SHP77 (cell line): ENCODE results near the gene HK2.
A peak's percentile ranks its signal among the peaks of the same experiment; 100 is the strongest.
"Not testable (repeated sequence)": the region's sequence is repeated elsewhere in the genome, so short reads cannot be mapped to it uniquely, and the experiment has no call there.

ENCODE experiments used
- DNase-seq, 2 experiments: peaks; one replicate each; lab custom pipeline; 2025; lab: John Stamatoyannopoulos, UW

The HK2 gene

GRCh38 chr2:74834792-74835755 lies 1.1 kb downstream of the HK2 start:
- peak in 1 of 2 experiments; percentile 35 for DNase-seq

- DNase-seq = peak; percentile 61 to 80
Measured at GRCh38 chr2:74835831-74836674, 2.1 kb downstream of the HK2 start.

- DNase-seq = no peak
Measured at GRCh38 chr2:74836675-74837401, 2.9 kb downstream of the HK2 start.

GRCh38 chr2:74841641-74842040 lies 7.7 kb downstream of the HK2 start:
- DNase-seq = no peak

DNA sequence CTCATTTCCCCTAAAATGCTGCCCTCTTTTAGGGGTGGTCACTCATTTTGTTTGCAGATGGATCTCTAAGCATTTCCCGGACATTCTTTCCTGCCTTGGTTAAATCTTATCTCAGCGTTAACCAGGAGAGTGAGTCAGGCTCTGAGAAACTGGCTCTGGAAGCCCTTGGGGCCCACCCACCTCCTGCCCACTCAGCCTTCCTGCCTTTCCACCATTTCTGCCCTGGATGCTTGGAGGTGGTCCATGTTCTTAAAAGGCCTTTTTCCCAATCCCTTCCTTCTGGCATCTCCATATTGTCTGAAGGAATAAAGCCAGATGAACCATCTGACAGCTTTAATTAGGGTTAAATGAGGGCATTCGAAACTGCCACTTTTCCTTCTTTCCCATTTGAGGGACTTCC lies 9.5 kb downstream of the HK2 start:
- no peak for DNase-seq

GRCh38 chr2:74843899-74844298 lies 10.0 kb downstream of the HK2 start:
- no peak for DNase-seq

GRCh38 chr2:74844752-74845151 lies 10.8 kb downstream of the HK2 start:
- DNase-seq = no peak

DNA sequence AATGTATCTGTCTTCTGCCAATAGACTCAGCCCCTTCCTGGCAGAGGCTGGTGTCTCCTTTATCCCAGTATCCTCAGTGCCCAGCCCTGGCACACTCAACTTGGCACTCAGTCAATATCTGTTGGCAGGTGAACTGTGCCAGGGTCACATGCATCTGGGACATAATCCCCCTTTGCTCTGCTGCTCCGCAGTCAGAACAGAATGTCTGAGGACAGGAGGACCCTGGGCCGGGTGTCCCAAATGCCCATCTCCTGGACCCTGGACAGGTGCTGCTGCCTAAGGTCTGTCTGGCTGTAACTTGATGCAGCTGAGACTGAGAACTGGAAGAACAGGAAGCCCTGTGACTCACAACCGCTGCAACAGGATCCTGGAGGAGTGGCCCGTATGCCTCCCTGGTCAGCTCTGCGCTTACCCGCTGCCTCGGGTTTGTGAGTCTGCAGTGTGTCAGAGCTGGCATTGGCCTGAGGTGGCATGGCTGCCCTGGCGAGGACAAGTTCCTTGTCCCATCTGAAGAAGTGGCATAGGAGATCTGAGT lies 11.4 kb downstream of the HK2 start:
- peak in 1 of 2 experiments; percentile 41 for DNase-seq

GRCh38 chr2:74845991-74846390 lies 12.1 kb downstream of the HK2 start:
- DNase-seq = no peak

DNA sequence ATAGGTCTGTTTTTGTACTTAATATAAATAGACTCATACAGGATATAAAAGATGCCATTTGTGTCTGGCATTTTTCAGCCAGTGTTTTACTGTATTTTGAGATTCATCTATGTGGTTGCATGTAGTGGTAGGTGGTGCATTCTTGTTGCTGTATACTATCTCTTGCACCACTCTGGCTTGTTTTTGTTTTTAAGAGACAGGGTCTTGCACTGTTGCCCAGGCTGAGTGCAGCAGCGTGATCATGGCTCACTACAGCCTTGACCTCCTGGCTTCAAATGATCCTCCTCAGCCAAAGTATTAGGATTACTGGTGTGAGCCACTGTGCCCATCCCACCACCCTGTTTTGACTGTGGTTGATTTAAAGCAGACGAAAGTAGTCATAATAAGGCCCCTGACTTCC lies 12.6 kb downstream of the HK2 start:
- no peak for DNase-seq

DNA sequence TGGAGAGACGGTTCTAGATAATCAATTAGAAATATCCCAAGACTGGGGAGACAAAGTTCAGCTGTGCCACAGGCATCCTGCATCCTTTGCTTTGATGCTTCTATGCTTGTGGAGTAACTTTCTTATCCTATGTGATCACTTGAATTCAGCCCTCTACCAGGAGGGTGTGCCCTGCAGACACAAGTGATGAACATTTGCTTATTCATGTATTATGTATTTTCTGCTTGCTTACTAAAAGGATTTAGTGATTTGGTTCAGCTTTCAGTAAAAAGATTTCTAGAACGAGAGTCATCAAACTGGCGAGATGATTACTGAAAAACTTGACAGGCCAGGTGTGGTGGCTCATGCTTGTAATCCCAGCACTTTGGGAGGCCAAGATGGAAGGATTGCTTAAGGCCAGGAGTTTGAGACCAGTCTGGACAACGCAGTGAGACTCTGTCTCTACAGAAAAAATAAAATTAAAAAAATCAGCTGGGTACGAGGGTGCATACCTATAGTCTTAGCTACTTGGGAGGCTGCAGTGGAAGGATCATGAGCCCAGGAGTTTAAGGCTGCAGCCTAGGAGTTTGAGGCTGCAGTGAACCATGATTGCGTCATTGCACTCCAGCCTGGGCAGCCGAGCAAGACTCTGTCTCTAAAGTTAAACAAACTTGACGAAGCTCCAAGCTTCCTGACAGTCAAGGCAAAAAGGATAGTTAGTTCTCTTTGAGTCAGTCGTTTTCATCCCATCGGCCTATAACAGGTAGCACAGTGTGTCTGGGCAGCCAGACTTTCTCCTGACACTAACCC lies 13.3 kb downstream of the HK2 start:
- no peak for DNase-seq

DNA sequence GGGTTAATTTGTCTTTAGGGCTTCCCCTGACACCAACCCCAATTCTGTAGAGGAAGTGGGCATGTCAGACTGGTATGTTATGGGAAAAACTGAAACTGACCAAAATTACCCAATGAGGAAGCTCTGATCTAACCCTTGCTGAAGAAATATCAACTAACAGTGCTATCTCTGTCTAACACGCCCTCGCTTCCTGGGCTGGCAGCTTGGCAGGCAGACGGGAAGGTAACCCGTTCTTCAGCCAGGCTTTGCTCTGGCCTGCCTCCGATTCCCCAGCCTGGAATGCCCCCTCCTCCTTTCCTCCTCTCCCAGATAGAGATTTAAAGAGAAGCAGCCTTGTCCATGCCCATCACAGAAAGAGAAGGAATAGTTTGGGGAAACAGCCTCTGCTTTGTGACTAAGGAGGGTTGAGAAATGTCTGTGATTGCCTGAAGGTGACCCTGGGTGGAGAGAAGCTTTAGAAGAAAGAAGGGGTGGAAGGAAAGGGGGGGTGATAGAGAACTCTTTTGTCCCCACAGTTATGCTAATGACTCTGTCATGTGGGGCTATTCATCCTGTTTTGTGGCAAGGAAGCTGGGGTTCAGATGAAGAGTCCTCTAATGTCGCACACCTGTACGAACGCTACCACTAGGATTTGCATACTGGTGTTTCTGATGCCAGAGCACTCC lies 15.4 kb downstream of the HK2 start:
- no peak for DNase-seq

- DNase-seq = no peak
Measured at GRCh38 chr2:74850496-74851190, 16.7 kb downstream of the HK2 start.

- no peak for DNase-seq
Measured at GRCh38 chr2:74851191-74851566, 17.3 kb downstream of the HK2 start.

DNA sequence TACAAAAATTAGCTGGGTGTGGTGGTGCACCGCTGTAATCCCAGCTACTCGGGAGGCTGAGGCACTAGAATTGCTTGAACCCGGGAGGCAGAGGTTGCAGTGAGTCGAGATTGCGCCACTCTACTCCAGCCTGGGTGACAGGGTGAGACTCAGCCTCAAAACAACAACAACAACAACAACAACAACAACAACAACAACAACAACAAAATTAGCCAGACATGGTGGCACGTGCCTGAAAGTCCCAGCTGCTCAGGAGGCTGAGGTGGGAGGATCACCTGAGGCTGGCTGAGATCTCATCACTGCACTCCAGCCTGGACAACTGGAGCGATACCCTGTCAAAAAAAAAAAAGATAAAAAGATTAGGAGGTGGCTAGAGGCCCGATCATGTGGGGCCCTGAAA lies 19.4 kb downstream of the HK2 start:
- DNase-seq = not testable (repeated sequence)

GRCh38 chr2:74854401-74854800 lies 20.5 kb downstream of the HK2 start:
- DNase-seq = no peak

DNA sequence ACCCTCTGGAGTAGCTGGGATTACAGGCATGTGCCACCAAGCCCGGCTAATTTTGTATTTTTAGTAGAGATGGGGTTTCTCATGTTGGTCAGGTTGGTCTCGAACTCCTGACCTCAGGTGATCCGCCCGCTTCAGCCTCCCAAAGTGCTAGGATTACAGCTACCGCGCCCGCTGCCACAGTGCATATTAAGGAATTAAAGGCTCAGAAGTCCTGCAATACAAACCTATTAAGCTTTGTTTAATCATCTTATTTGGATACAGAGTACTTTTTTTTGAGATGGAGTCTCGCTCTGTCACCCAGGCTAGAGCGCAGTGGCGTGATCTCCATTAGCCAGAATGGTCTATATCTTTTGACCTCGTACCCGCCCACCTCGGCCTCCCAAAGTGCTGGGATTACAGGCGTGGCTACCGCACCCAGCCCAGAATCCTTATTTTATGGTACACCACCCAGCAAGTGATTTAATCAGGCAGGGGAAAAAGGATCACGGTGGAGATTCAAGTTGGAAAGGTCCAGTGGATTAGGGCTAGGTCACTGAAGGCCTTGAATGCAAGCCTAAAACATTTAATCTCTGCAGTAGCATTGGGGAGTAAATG lies 21.3 kb downstream of the HK2 start:
- DNase-seq = not testable (repeated sequence)

DNA sequence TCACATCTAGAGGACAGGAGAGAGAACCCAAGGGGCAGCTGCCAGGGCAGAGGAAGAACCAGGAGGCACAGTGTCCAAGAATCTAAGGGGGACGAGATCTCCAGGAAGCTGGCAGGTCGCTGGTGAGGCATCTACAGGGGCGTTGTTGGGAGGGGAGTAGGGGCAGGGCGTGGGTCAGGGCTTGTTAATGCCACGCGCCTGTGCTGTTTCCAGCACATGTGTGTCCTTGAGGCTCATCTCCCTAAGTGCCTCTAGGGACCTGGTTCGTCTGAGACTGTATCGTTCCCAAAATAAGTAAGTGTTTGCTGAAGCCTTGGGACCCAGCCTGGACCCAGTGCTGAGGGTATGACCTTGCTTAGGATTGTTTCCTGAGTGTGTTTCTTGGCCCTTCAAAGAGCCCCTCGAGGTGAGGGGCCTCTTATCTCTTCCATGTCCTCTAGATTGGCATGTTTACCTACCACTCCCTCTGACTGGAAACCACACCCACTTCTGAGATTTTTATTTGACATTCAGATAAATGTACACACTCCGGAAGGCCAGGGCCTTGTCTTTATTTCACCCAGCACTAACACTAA lies 22.2 kb downstream of the HK2 start:
- DNase-seq = no peak

GRCh38 chr2:74856599-74856998 lies 22.7 kb downstream of the HK2 start:
- DNase-seq = no peak
